Stimulated activated naive CD8-positive, alpha-beta T cell treated with anti-CD3 and anti-CD28 coated beads, Interleukin-15, Interleukin-2, amounts not matched to agents 100 ng/mL and 50 ng/mL, for 24 hours (primary cell): ENCODE data around the gene SZRD1.
"Not testable (repeated sequence)": the region's sequence is repeated elsewhere in the genome, so short reads cannot be mapped to it uniquely, and the experiment has no call there.

Experiments
- H3K27ac Mint-ChIP-seq: one replicate; pipeline ENCODE4 v1.8.0; 2021; ENCODE audit warnings: mild to moderate bottlenecking, mixed read lengths
- H3K27me3 Mint-ChIP-seq: one replicate; pipeline ENCODE4 v1.8.0; 2021; ENCODE audit warnings: mixed read lengths
- H3K36me3 Mint-ChIP-seq: one replicate; pipeline ENCODE4 v1.8.0; 2021; ENCODE audit warnings: low read depth, mixed read lengths
- H3K4me1 Mint-ChIP-seq: one replicate; pipeline ENCODE4 v1.8.0; 2021; ENCODE audit warnings: low read depth, mixed read lengths
- H3K4me3 Mint-ChIP-seq: one replicate; pipeline ENCODE4 v1.8.0; 2021; ENCODE audit warnings: mild to moderate bottlenecking, mixed read lengths
- H3K9me3 Mint-ChIP-seq: one replicate; pipeline ENCODE4 v1.8.0; 2021; ENCODE audit warnings: mixed read lengths

Gene SZRD1

GRCh38 chr1:16351994-16352841 lies 14.8 kb upstream of the SZRD1 start, which contains the start of gene FBXO42:
Gene FBXO42, minus strand, starts transcription at chr1:16352480. Its CDS starts 37,062 bp downstream, at chr1:16315418.
- Mint-ChIP-seq H3K27me3 (no peaks in the 10 kb centered on the region), H3K36me3 (peaks cover 4% of the 10 kb centered on the region), H3K4me3 (peak within 1 kb of the TSS; percentile 97), H3K27ac (peak within 1 kb of the TSS; percentile 95), H3K4me1 (peaks cover 32% of the 10 kb centered on the region), H3K9me3 (no peaks in the 10 kb centered on the region)

DNA sequence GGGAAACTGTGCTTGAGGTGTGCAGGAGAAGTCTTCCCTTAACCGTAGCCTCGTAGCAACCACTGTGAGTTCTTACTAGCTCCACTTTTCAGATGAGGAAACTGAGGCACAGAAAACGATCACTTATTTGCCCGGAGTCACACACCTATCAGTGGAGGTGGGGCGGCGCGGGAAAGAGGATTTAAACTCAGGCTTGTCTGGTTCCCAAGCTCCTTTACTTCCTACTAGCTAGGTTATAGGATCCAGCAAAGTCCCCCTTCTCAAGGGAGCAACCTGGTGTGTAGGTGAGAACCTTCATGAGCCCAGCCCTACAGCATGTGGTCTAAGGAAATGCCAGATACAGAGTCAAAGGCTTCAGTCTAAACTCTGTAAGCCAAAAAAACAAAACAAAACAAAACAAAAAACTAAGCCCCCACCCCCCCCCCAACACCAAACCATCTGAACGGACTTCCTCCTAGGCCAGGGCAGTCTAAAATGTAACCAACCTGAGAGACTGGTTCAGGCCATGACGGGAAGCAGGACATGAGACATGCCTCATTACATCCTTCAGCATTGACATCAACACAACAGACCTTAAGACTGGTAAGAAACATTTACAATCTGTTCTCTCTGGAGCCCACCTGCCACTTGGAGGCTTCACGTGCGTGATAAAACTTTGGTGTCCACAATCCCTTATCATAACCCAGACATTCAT lies 14.1 kb upstream of the SZRD1 start:
- Mint-ChIP-seq H3K27ac (peak overlapping the region; percentile 95), H3K9me3 (no peaks in the 10 kb centered on the region), H3K4me3 (peak overlapping the region; percentile 97), H3K27me3 (no peaks in the 10 kb centered on the region), H3K4me1 (peaks cover 31% of the 10 kb centered on the region), H3K36me3 (peaks cover 4% of the 10 kb centered on the region)

GRCh38 chr1:16354619-16355018 lies 12.4 kb upstream of the SZRD1 start:
- Mint-ChIP-seq H3K9me3 (no peaks in the 10 kb centered on the region), H3K4me1 (peaks cover 25% of the 10 kb centered on the region), H3K36me3 (no peaks in the 10 kb centered on the region), H3K27ac (no peak overlapping the region), H3K27me3 (no peaks in the 10 kb centered on the region), H3K4me3 (no peak overlapping the region)

GRCh38 chr1:16356867-16357266 lies 10.2 kb upstream of the SZRD1 start:
- H3K27ac Mint-ChIP-seq = no peak overlapping the region

GRCh38 chr1:16365146-16365498 lies 1.9 kb upstream of the SZRD1 start:
- Mint-ChIP-seq H3K4me1 (peaks cover 25% of the 10 kb centered on the region), H3K36me3 (peaks cover 16% of the 10 kb centered on the region)
- H3K27me3 Mint-ChIP-seq, H3K27ac Mint-ChIP-seq, H3K9me3 Mint-ChIP-seq, H3K4me3 Mint-ChIP-seq: not testable (repeated sequence)

More at GRCh38 chr1:16356867-16357266, 10.2 kb upstream of the SZRD1 start:
- Mint-ChIP-seq H3K36me3 (no peaks in the 10 kb centered on the region), H3K4me3 (no peak overlapping the region), H3K27me3 (no peaks in the 10 kb centered on the region), H3K9me3 (no peaks in the 10 kb centered on the region), H3K4me1 (peaks cover 10% of the 10 kb centered on the region)

DNA sequence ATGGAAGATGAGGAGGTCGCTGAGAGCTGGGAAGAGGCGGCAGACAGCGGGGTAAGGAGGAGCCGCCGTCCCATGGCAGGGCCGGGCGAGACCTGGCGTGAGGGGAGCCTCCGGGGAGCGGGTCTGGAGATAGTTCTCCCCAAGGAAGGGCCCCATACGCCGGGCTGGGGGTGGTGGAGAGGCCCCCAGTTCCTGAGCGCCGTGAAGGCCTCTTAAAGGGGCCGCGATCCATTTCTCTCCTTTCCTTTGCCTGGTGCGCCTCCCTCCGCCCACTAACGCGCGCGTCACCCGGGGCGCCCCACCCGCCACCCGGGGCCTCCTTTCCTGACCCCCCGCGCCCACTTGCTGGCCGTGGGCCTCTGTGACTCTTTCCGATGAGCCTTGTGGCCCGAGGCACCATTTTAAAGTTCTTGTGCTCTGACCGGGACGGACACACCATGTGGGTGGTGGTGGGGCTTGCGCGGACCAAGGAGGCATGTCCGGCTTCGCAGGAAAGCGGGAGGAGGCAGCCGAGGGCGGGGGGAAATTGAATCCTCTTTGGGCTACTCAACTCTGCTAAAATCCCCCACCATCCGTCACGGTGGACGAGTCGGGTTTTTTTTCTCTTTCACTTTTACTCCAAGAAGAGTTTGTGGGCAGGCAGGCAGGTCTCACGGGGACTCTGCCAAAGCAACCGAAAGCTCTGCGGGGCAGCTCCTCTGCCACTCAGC lies 371 bp downstream of the SZRD1 start:
- Mint-ChIP-seq H3K27ac (peak overlapping the region; percentile 97), H3K36me3 (peaks cover 29% of the 10 kb centered on the region), H3K27me3 (no peaks in the 10 kb centered on the region), H3K9me3 (no peaks in the 10 kb centered on the region), H3K4me1 (peaks cover 43% of the 10 kb centered on the region), H3K4me3 (peak overlapping the region; percentile 95)

DNA sequence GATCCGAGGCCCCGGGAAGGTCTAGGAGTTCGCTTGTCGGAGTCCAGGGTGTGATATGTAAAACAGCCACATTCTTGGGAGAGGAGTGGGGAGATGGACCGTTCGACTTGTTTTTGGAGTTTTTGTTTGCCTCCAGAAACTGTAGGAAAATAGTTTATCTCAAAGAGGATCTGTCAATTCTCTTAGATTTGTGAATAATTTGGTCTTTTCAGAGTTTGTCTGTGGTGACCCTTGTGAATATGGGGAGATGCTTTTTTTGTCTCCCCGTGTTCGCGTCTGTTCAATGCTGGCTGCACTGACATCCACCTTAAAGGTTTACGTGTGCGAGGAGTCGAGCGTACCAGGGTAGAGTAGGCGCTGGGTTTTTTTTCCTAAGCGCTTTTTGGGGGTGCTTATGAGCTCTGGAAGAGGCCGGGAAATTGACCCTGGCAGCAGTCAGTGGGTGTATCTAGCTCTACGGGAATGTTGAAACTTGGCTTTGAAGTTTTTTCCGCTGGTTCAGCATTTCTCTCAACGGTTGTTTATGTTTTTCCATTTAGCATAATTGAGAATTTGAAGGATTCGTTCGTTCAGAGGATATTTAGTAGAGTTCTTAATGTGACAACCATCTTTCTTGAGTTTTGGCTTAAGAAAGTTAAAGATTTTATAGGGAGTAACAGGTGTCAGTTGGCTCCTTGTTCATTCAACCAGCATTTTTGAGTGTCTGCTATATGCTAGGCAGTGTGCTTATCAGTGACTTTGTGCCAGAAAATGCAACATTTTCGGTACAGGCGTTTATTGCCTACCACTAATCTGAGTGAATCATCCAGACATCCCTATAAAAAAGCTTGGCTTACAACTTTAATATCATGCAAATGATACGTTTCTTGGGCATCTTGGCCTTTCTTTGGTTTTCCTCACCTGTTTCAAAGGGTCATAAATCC lies 1.2 kb downstream of the SZRD1 start:
- Mint-ChIP-seq H3K9me3 (no peaks in the 10 kb centered on the region), H3K27me3 (no peaks in the 10 kb centered on the region), H3K36me3 (peaks cover 36% of the 10 kb centered on the region), H3K4me3 (peak overlapping the region; percentile 95), H3K27ac (peak overlapping the region; percentile 97), H3K4me1 (peaks cover 51% of the 10 kb centered on the region)

DNA sequence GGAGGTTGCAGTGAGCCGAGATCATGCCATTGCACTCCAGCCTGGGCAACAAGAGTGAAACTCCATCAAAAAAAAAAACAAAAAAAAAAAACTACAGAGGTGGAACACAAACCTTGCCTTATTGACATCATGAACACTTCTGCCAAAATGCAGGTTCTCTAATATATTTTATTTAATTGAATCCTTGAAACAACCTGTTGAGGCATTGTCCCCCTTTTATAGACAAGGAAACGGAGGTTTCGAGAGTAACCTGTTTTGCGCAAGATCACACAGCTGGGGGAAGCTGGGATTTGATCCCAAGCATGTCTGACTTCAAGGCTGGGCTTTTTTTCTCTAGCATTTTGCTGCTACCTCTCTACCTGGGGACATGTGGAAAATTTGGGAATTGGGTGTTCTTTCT lies 2.8 kb downstream of the SZRD1 start:
- peaks cover 61% of the 10 kb centered on the region for H3K4me1 Mint-ChIP-seq
- no peak overlapping the region for H3K27ac Mint-ChIP-seq
- no peak overlapping the region for H3K4me3 Mint-ChIP-seq
- H3K36me3 Mint-ChIP-seq = peaks cover 45% of the 10 kb centered on the region
- no peaks in the 10 kb centered on the region for H3K9me3 Mint-ChIP-seq
- H3K27me3 Mint-ChIP-seq = no peaks in the 10 kb centered on the region

DNA sequence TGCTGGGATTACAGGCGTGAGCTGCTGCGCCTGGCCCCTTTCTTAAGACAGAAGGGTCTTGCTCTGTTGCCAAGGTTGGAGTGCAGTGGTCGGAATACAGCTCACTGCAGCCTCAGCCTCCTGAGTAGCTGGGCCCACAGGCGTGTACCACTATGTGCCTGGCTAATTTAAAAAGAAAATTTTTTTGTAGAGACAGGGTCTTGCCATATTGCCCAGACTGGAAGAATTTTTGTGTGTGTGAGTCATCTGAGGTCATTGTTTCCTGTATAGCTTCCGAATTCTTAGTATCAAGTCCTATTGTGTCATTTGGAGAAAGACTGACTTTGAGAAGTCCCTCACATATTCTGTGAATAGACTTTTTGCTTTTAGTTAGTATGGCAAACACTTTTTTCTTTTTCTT lies 4.7 kb downstream of the SZRD1 start:
- Mint-ChIP-seq H3K36me3 (peaks cover 53% of the 10 kb centered on the region), H3K27me3 (no peaks in the 10 kb centered on the region), H3K4me1 (peaks cover 78% of the 10 kb centered on the region), H3K4me3 (peak overlapping the region; percentile 57), H3K27ac (peak overlapping the region; percentile 88), H3K9me3 (no peaks in the 10 kb centered on the region)

GRCh38 chr1:16372535-16373285 lies 5.7 kb downstream of the SZRD1 start:
- H3K27me3 Mint-ChIP-seq = no peaks in the 10 kb centered on the region
- H3K4me3 Mint-ChIP-seq = peak overlapping the region; percentile 54
- H3K27ac Mint-ChIP-seq = peak overlapping the region; percentile 88
- peaks cover 53% of the 10 kb centered on the region for H3K36me3 Mint-ChIP-seq
- H3K9me3 Mint-ChIP-seq = no peaks in the 10 kb centered on the region
- peaks cover 85% of the 10 kb centered on the region for H3K4me1 Mint-ChIP-seq

GRCh38 chr1:16374266-16374665 lies 7.2 kb downstream of the SZRD1 start:
- no peak overlapping the region for H3K4me3 Mint-ChIP-seq
- no peaks in the 10 kb centered on the region for H3K9me3 Mint-ChIP-seq
- H3K27ac Mint-ChIP-seq = peak overlapping the region; percentile 73
- peaks cover 38% of the 10 kb centered on the region for H3K36me3 Mint-ChIP-seq
- H3K27me3 Mint-ChIP-seq = no peaks in the 10 kb centered on the region
- H3K4me1 Mint-ChIP-seq = peaks cover 86% of the 10 kb centered on the region

DNA sequence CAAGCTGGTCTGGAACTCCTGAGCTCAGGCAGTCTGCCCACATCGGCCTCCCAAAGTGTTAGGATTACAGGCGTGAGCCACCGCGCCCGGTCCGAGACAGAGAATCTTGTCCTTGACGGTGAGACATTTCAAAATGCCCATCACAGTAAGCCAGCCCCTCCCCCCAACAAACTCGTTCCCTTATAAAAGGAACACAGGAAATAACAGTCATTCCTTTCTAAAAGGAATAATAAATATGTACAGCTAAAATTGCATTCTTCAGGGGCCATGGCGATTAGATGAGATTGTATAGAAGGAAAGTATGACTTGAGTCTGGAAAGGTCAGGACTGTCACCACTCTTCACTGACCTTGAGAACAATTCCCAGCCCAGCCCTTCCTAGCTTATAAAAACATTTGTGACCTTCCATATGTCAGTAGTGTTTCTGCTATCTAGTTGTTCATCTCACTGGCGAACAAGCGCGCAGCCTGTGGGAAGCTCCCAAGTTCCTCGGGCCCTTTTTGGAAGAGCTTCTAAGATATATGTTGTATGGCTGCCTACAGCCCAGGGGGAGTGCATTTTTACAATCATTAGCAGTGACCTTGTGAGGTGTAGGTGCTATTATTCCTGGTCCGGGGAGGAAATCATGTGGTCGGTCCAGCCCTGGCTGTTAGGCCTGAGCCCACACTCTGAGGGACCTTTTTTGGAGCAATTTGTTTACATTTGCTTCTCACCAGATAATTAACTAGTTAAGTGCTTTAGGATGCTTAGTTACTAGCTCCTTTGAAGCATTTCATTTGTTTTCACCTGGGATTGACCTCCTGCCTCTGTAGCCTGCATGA lies 8.7 kb downstream of the SZRD1 start:
- Mint-ChIP-seq H3K27ac (peak overlapping the region; percentile 36), H3K27me3 (no peaks in the 10 kb centered on the region), H3K9me3 (no peaks in the 10 kb centered on the region), H3K4me1 (peaks cover 75% of the 10 kb centered on the region), H3K4me3 (no peak overlapping the region), H3K36me3 (peaks cover 40% of the 10 kb centered on the region)

DNA sequence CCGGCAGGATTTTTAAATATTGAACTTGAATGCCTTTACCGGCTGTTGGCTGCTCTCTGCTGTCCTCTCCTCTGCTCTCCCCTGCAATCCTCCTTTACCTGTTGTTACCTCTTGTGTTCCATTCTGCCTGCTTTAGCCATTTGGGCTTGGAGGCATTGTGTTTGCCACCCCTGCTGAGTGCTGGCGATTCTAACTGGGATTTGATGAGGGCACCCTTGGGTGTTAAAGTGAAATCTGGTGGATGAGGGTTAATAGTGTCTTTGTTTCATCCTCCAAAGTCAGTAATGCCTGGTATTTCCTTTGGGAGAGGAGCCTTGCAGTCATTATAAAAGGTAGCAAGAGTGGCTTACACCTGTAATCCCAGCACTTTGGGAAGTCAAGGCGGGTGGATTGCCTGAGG lies 9.9 kb downstream of the SZRD1 start:
- H3K27me3 Mint-ChIP-seq = no peaks in the 10 kb centered on the region
- peaks cover 36% of the 10 kb centered on the region for H3K36me3 Mint-ChIP-seq
- H3K4me1 Mint-ChIP-seq = peaks cover 69% of the 10 kb centered on the region
- H3K4me3 Mint-ChIP-seq = no peak overlapping the region
- H3K27ac Mint-ChIP-seq = no peak overlapping the region
- no peaks in the 10 kb centered on the region for H3K9me3 Mint-ChIP-seq
